KOPT-K1 (cell line): Measurements from ENCODE around the gene SLC22A4.

Source experiments
- H3K27ac ChIP-seq: fragments of 200-600 bp; sonication (generic); 2 replicates; pipeline ENCODE4 v1.5.1; 2016; ENCODE audit warnings: antibody characterized with exemption, mild to moderate bottlenecking, low read depth, low read length; ENCODE audit not compliant: poor library complexity, severe bottlenecking
- H3K36me3 ChIP-seq: fragments of 200-600 bp; sonication (generic); 2 replicates; pipeline ENCODE4 v1.5.1; 2017; ENCODE audit warnings: antibody characterized with exemption, mild to moderate bottlenecking, low read length, moderate library complexity; ENCODE audit not compliant: insufficient read depth
- H3K9me3 ChIP-seq: fragments of 200-600 bp; sonication (generic); 2 replicates; pipeline ENCODE4 v1.5.1; 2017; ENCODE audit warnings: antibody characterized with exemption, low read length, mild to moderate bottlenecking; ENCODE audit not compliant: insufficient read depth, poor library complexity, severe bottlenecking

SLC22A4 gene

DNA sequence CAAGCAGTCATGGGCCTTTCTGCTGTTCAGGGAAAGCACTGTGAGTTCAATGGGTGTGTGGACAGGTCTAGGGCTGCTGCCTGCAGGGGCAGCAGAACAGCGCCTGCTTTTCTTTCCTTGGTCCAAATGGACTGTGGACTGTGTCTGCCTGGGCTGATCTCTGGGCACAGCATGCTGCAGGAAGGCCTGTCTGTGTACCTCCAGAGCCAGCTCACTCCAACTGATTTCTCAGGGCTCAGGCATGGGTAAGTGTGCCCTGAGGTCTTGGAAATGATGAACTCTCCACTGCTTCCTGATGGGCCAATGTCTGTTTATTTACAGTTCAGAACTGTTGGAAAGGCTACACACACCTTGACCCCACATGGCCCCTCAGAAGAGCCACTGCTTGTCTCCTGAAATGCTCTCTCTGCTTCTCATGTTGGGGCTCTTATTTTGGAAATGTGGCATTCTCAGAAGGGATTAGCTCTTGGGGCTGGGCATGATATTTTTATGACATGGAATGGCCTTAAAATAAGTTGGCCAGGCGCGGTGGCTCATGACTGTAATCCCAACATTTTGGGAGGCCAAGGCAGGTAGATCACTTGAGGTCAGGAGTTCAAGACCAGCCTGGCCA is 27.0 kb downstream of the SLC22A4 start:
- H3K9me3 ChIP-seq: no peaks in the 10 kb centered on the region
- H3K36me3 ChIP-seq: no peaks in the 10 kb centered on the region
- no peak overlapping the region for H3K27ac ChIP-seq

DNA sequence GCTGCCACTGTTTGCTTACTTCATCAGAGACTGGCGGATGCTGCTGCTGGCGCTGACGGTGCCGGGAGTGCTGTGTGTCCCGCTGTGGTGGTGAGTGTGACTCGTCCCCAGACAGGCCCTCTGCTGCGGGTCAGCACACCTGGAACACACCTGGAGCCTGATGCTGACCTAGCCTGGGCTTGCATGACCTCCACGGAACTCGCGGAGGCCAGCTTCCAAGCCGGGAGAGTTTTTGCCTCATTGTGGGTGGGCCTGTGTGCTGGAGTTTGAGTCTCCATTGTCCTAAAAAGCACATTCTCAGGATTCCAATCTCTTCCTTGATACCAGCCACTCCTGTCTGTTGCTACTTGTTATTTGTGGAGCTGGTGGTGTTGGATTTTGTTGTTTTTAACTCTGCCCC is 28.1 kb downstream of the SLC22A4 start:
- no peak overlapping the region for H3K27ac ChIP-seq
- no peaks in the 10 kb centered on the region for H3K9me3 ChIP-seq
- no peaks in the 10 kb centered on the region for H3K36me3 ChIP-seq

DNA sequence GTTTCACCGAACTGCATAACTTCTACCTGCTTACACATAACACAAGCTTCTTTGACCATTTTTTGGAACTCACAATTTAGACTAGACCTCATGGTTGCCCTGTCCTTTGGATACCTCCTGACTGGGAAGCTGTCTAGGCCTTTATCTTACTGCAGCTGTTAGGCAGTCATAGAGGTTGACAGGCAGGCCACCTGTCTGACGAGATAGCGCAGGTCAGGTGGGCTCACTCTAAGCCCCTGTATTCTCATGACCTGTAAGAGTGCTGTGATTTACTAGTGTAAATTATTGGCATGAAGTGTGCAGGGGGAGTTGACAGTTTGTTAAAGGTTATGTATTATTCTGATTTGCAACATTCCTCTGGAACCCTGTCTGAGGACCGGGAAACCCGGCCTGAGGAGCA is 29.0 kb downstream of the SLC22A4 start:
- Histone ChIP-seq H3K36me3 (no peaks in the 10 kb centered on the region), H3K27ac (no peak overlapping the region), H3K9me3 (no peaks in the 10 kb centered on the region)

DNA sequence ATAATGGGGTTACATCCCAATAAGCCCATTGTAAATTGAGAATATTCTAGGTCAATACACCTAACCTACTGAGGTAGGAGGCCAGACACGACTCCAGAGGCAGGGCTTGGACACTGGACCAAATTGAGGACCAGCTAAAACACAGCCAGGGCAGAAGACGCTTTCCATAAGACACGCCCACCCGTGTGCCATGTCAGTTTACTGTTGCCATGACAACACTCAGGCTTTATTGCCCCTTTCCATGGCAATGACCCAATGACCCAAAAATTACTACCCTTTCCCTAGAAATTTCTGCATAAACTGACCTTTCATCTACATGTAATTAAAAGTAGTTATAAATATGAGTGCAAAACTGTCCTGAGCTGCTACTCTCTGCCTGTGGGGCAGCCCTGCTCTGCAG is 31.5 kb downstream of the SLC22A4 start:
- H3K36me3 ChIP-seq: no peaks in the 10 kb centered on the region
- H3K9me3 ChIP-seq: no peaks in the 10 kb centered on the region
- H3K27ac ChIP-seq: no peak overlapping the region

DNA sequence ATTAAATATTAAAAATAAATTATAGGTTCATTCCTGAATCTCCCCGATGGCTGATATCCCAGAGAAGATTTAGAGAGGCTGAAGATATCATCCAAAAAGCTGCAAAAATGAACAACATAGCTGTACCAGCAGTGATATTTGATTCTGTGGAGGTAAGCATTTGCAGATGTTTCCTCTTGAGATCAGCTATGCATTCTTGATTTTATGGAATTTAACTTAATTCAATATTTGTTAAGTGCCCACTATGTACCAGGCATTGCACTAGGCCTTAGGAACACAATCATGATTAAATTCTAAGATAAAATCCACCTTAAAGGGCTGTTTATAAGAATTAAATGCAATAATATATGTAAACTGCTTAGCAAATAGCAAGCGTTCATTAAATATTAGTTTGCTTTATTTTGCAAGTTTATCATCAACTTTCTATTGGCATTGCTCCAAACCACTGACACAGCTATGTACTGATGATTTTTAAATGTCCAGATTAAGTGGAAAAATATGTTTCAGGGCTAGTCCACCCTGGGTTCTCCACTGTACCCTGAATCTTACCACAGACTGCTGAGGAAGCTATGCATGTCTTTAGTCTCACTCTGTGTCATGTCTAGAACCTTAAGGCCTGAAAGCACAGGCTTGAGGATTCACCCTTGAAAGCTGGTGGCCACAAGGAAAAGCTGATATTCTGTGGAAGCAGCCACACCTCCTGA is 33.2 kb downstream of the SLC22A4 start:
- Histone ChIP-seq H3K27ac (no peak overlapping the region), H3K36me3 (no peaks in the 10 kb centered on the region)

DNA sequence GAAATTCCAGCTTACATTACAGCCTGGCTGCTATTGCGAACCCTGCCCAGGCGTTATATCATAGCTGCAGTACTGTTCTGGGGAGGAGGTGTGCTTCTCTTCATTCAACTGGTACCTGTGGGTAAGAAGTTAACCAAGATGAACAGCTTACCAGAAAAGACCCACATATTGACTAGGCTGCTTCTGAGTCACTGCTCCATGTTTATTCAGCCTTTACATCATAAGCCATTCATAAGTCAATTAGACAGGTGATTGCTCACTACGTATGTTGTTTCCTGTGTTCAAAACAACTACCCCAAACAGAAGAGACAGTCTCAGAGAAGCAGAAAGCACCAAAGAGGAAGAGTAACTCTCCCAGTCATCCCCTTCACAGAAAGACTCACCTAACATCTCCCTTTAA is 40.6 kb downstream of the SLC22A4 start:
- H3K36me3 ChIP-seq: no peaks in the 10 kb centered on the region
- no peak overlapping the region for H3K27ac ChIP-seq

More for the DNA sequence above, 33.2 kb downstream of the SLC22A4 start:
- no peaks in the 10 kb centered on the region for H3K9me3 ChIP-seq

DNA sequence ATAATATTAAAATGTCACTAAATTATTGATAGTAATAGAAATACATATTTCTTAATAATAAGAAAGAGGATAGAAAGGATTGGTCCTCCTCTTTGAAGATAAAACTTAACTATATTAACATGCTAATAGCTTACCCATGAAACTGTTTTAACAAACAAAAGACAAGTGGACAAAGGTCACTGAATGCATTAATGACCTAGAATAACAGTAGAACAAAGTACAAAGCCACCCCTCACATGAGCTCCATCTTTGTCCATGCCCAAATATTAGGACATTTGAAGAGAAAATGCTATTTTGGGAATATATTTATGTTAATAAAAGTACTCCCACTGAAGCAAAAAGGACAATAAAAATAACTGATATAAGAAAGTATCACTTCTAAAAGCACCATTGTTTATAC is 41.2 kb downstream of the SLC22A4 start:
- H3K36me3 ChIP-seq: no peaks in the 10 kb centered on the region
- H3K9me3 ChIP-seq: no peaks in the 10 kb centered on the region
- H3K27ac ChIP-seq: no peak overlapping the region

More for the DNA sequence above, 40.6 kb downstream of the SLC22A4 start:
- H3K9me3 ChIP-seq: no peaks in the 10 kb centered on the region

DNA sequence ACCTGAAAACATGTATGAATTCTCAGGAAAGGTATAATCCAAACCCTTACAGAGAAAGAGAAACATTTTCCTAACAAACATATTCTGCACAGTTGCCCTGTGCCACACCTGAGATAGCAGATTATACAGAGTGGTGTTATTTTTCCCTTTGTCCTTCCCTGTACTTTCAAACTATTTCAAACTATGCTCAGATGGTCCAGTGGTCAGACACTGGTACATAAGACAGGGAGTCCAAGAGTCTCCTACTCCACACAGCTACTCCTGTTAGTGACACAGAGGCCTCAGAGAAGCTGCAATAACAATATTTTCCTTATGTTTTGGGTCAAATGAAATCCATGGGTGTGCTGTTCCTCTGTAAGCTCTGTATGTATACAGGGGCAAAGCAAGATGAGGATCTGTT is 45.3 kb downstream of the SLC22A4 start:
- Histone ChIP-seq H3K9me3 (no peaks in the 10 kb centered on the region), H3K36me3 (no peaks in the 10 kb centered on the region), H3K27ac (no peak overlapping the region)

DNA sequence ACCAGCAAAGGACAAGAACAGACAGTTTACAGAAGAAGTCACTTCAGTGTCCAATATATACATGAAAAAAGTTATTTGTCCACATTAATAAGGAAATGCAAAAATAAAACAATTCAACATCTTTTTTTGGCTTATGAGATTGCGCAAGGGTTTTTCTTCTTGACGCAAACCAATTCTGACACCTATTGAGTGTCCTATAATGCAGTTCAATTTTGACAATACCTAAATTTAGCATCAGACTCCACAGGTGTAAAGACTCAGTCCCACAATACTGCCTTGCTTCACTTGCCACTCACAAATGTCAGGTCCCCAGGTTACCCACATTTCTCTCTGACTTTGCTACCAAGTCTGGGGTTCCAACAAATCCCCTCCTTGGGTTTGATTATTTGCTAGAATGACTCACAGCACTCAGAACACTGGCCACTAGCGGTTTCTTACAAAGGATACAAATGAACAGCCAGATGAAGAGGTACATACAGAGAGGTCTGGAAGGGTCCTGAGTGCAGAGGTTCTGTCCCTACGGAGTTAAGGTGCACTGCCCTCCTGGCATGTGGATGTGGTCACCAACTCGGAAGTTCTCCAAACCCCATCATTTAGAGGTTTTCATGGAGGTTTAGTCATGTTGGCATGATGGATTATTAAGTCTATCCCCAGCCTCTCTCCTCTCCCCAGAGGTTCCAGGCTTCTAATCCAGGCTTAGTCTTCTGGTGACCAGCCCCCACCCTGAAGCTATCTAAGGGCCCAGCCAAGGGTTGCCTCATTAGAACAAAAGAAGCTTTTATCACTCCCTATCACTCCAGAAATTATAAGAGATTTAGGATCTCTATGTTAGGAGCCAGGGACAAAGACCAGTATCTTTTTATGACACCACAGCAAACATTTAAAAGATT is 48.3 kb downstream of the SLC22A4 start:
- H3K9me3 ChIP-seq: no peaks in the 10 kb centered on the region
- no peak overlapping the region for H3K27ac ChIP-seq
- no peaks in the 10 kb centered on the region for H3K36me3 ChIP-seq

DNA sequence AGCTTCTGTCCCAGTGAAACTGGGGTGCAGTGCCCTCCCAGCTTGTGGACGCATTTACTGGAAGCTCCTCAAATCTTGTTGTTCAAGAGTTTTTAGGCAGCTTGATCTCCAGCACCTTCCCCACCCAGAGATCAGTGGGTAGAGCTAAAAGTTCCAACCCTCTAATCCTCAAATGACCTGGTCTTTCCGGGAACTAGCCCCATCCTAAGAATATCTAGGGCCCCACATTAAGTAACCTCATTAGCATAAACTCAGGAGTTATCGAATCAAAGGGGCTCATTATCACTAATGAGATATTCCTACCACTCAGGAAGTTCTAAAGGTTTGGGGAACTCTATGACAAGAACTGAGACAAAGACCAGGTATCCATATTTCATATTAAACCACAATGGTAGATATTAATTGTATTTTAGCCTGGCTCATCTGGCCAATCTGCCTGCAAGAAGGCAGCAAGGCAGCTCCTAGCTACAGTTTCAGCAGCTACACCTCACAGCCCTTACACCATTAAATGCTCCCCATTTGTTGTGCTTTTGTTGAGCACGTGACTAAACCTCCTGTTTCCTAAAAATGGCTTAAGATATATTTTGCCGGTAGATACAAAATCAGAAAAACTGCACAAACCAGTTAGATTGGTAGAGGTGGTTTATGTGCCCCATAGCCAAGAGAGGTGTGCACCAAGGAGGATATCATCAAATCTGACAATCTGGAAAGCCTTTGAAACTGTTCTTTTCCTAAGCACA is 50.8 kb downstream of the SLC22A4 start:
- H3K9me3 ChIP-seq: no peaks in the 10 kb centered on the region
- H3K36me3 ChIP-seq: no peaks in the 10 kb centered on the region
- no peak overlapping the region for H3K27ac ChIP-seq

DNA sequence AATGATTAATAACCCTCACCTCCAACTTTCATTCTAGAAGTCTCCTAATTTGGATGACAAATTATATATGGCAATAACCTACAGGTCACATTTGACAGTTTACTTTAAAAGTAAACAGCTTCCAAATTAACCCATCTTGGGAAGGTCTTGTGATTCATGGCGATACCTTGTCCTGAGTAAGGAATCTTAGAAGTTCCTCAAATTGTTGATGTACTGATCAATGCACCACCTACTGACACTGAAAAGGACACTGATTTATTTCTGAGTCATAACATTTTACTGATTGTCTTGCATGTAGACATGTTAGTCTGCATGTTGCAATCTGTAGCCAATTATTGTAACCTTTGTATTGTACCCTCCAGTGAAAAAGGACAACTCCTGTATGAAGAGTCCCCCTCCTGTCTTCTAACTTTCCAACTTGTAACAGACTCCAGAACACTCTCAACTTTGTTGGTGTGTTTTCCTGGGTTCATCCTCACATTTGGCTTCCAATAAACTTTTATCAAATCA is 59.3 kb downstream of the SLC22A4 start:
- Histone ChIP-seq H3K36me3 (no peaks in the 10 kb centered on the region), H3K27ac (no peak overlapping the region), H3K9me3 (no peaks in the 10 kb centered on the region)

DNA sequence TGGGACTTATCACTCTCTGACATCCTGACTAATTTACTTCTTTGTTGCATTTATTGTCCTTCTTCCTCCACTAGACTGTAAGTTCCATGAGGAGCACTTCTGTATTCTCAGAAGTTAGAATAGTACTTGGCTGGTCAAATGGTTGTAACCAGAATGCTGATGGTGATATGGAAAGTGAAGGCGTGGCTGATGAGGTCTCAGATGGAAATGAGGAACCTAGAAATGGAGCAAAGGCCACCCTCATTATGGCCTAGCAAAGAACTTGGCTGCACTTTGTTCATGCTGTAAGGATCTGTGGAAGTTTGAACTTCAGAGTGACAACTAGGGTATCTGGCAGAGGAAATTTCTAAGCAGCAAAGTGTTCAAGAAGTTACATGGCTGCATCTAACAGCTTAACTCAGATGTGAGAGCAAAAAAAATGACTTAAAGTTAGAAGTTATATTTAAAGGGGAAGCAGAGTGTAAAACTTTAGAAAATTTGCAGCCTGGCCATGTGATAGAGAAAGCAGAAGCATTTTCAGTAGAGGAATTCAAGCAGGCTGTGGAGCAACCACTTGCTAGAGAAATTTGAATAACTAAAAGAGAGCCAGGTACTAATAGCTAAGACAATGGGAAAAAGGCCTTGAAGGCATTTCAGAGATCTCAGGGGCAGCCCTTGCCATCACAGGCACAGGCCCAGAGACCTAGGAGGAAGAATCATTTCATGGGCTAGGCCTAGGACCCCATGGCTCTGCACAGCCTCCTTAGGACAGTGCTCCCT is 60.4 kb downstream of the SLC22A4 start:
- H3K36me3 ChIP-seq: no peaks in the 10 kb centered on the region
- H3K9me3 ChIP-seq: no peaks in the 10 kb centered on the region
- no peak overlapping the region for H3K27ac ChIP-seq

DNA sequence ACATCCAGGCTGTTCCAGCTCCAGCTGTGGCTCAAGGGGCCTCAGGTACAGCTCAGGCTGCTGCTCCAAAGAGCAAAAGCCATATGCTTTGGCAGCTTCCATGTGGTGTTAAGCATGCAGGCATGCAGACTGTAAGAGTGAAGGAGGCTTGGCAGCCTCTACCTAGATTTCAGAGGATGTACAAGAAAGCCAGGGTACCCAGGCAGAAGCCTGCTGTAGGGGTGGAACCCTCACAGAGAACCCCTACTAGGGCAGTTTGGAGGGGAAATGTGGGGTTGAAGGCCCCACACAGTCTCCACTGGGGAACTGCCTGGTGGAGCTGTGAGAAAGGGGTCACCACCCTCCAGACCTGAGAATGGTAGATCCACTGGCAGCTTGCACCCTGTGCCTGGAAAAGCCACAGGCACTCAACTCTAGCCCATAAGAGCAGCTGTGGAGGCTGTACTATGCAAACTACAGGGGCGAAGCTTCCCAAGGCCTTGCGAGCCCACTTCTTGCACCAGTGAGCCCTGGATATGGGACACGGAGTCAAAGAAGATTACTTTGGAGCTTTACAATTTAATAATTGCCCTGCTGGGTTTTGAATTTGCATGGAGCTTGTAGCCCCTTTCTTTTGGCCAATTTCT is 61.1 kb downstream of the SLC22A4 start:
- Histone ChIP-seq H3K36me3 (no peaks in the 10 kb centered on the region), H3K9me3 (no peaks in the 10 kb centered on the region), H3K27ac (no peak overlapping the region)

DNA sequence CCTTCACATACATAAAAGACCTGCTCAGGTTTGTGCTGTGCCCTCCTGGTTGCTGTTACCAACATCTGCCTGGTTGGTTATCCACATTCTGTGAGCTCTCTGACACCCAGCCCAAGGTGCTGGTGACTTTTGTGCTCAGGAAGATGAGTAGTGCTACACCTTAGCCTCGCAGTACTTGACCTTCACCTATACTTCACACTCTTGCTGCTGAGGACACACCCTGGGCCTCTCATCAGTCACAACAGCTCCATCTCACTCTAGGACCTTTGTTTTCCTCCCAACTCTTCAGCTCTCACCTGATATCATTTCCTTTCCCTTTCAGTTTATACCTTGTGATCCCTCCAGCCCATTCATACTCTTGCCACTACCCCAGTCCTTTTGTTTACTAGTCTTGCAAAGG is 64.6 kb downstream of the SLC22A4 start:
- no peak overlapping the region for H3K27ac ChIP-seq
- H3K36me3 ChIP-seq: no peaks in the 10 kb centered on the region
- no peaks in the 10 kb centered on the region for H3K9me3 ChIP-seq
